Stimulated activated CD8-positive, alpha-beta memory T cell treated with anti-CD3 and anti-CD28 coated beads, Interleukin-15, amount 100 ng/mL, for 1 hour (primary cell): ENCODE measurements around the gene GKN2.
"Not testable (repeated sequence)": the region's sequence is repeated elsewhere in the genome, so short reads cannot be mapped to it uniquely, and the experiment has no call there.

Source experiments
- DNase-seq: peaks from one replicate; pipeline ENCODE4 v3.0.0-alpha.2; 2020; ENCODE audit warnings: low read depth

The GKN2 gene

DNA sequence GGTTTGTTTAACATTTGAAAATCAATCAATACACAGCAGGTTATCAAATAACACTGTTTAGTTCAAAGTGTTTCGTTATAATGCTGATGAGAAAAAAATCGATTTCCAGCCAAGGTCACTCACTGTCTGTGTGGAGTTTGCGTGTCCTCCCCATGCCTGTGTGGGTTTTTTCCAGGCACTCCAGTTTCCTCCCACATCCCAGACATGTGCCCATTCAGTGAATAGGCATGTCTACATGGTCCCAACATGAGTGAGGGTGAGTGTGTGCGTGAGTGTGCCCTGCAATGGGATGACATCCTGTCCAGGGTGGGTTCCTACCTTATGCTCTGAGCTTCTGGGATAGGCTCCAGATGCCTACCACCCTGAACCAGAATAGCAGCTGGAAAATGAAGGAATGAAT is 8.7 kb upstream of the GKN2 start:
- no peak for DNase-seq

DNA sequence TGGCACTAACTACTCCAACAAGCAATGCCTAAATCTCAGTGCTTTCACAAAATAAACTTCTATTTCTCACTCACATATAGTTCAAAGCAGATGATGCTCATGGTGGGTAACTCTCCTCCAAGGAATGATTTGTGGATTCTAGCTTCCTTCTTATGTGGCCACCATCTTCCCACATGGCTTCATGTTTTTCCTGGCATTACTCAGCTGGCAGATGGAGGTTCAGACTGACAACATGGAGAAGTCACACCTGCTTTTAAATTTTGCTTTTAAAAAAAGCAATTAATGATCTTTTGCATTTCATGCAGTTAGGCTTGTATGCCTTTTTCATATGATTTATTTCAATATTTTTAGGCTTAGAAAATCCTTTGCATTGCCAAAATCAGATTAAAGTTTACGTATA is 6.3 kb upstream of the GKN2 start:
- no peak for DNase-seq

DNA sequence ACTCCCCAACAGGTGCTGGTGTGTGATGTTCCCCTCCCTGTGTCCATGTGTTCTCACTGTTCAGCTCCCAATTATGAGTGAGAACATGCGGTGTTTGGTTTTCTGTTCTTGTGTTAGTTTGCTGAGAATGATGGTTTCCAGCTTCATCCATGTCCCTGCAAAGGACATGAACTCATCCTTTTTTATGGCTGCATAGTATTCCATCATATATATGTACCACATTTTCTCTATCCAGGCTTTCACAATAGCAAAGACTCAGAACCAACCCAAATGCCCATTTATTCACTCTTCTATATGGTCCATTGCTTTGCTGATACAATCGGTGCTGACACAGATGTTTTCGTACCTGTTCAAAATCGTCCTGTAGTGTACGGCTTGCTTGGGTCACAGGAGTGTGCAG is 2.7 kb upstream of the GKN2 start:
- DNase-seq = not testable (repeated sequence)

DNA sequence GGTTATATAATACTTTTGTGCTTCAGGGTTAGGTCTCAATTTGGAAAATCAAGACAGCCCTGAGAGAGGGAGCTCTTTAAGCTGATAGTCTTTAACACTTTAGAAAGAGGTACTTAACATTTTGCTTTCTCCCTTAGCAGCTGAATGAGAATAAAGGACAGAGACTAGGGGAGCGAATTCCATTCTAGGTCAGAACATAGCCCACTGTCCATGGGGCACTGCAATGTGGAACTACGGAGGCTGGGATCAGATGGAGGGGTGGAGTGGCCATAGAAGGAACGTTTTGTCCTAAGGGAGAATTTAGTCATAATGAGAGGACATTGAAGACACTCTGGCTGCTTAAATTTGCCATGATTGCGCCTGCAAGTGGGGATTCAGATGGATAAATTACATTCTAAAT is 794 bp downstream of the GKN2 start:
- no peak for DNase-seq

DNA sequence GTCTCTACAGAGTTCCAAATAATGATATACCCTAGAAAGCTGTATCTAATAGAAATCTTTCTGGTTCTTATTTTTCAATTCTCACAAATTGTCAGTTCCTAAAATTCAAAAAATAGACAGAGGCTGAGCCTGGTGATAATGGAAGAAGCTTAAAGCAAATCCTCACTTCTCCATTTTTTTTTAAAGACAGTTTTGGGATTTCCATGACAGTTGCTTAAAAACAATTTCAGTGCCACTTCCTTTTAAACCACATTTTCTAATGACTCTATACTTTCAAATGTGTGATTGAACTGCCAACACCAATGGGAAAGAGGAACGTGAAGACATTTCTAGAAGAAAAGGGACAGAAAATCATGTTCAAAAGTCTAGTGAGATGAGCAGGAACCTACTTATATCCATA is 4.0 kb downstream of the GKN2 start:
- no peak for DNase-seq

DNA sequence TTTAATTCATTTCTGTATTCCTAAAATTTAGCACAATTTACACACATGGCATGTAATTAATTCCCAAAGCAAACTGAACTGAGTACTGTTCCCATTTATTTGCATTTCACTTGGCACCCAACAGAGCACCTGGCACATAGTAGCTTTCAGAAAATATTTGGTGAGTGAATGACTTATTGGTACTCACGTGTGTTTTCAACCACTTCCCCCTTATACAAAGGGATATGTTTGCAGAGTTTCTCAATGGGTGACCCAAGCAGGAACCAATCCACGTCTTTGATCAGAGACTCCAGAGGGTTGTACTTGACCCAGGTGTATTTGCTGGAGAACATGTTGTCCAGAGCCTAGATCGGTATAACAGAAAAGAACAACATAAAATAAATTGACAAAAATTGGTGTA is 6.6 kb downstream of the GKN2 start:
- no peak for DNase-seq

DNA sequence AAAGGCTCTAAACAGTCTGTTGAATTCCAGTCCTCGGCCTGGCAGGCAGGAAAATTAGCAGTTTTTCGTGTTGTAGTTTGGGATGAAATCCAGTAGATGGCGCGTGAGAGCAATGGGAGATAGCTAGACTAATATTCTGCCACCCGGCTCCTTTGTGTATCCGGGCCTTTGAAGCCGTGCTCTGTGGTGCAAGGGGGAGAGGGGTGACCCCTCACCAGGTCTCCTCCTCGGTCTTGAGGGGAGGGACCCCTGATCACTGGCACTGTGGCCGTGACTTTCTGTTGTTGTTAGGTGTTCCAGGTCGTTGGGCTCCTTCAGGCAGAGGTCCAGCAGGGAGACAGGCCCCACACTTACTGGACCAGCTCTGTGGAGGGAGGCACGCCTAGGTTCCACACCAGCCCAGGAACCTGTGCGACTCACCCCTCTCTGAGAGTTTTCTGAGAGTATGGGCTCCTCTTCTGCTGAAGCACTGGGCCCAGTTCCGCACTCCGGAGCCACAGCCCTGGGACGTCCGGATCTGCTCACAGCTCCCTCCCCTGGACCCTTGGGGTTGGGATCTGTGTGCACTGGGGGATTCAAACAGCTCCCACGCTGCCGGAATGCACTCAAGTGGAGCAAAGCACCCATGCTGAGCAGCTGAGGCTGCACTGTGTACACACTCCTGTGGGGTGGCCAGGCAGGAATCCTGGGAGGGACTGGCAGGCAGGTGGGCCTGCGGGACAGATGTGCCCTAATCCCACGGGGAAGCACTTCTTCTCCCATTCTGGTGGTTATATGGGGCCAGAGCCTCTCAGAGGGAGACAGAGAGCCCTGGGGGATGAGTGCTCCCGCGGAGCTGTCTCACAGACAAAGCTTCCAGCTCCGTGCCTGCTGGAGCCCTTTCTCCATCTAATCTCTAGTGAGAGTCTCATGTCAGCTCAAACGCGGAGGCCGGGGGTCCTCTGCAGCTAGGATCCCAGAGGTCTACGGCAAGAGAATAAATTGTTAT is 8.8 kb downstream of the GKN2 start:
- peak; percentile 17 for DNase-seq

DNA sequence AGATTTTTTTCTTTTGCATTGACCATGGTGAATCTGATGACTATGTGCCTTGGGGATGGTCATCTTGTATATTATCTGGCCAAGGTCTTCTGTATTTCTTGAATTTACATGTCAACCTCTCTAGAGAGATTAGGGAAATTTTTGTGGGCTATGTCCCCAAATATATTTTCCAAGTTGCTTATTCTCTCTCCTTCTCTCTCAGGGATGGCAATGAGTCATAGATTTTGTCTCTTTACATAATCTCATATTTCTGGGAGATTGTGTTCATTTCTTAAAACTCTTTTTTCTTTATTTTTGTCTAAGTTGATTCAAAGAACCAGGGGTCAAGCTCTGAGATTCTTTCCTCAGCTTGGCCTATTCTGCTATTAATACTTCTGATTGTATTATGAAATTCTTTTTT is 9.9 kb downstream of the GKN2 start:
- no peak for DNase-seq

DNA sequence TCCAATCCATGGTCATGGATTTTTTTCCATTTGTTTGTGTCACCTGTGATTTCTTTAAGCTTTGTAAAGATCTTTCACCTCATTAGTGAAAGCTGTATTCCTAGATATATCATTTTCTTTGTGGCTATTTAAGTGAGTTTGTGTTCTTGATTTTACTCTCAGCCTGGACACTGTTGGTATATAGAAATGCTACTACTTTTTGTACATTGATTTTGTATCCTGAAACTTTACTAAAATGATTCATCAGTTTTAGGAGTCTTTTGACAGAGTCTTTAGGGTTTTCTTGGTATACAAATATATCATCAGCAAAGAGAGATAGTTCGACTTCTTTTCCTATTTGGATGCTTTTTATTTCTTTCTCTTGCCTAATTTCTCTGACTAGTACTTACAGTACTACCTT is 12.3 kb downstream of the GKN2 start:
- no peak for DNase-seq

DNA sequence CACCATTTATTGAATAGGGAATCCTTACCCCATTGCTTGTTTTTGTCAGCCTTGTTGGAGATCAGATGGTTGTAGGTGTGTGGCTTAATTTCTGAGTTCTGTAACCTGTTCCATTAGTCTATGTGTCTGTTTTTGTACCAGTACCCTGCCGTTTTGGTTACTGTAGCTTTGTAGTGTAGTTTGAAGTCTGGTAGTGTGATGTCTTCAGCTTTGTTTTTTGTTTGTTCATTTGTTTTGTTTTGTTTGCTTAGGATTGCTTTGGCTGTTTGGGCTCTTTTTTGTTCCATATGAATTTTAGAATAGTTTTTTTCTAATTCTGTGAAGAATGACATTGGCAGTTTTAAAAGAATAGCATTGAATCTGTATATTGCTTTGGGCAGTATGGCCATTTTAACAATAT is 12.7 kb downstream of the GKN2 start:
- DNase-seq = no peak

DNA sequence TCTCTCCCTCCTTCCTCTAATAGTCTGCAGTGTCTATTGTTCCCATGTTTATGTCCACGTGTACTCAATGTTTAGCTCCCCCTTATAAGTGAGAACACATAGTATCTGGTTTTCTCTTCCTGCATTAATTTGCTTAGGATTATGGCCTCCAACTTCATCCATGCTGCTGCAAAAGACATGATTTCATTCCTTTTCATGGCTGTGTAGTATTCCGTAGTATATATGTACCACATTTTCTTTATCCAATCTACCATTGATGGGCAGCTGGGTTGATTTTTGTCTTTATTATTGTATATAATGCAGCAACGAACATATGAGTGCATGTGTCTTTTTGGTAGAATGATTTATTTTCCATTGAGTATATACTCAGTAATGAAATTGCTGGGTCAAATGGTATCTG is 13.8 kb downstream of the GKN2 start:
- no peak for DNase-seq

DNA sequence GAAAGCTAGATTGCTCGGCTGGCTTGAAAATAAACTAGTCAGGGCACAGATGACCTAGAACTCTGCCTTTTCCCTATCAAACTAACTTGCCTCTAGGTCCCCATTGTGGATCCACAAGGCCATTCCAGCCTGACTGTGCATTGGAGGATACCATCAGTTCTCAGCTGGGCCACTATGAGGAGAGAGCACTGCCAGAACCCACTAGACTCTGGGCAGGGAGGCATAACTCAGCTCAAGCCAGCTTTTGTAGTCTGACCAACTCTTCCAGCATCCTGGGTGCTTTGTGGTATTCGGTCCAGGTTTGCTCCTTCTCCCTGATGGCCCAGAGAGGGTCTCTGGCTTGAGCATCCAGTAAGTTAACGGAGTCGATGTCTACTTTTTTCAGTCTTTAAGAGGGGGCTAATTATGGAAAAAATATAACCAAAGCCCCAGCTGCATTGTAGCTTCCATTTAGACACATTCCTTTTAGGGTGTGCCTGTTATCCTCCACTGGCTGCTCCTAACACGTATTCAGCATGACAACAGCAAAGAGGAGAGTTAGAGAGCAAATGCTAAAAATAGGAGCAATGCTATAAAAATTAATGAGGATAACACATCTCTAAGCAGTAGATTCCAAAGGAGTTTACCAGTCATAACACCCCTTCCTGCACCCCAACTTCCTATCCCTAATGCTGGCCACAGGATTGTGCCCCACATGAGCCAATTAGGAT is 15.2 kb downstream of the GKN2 start:
- no peak for DNase-seq

DNA sequence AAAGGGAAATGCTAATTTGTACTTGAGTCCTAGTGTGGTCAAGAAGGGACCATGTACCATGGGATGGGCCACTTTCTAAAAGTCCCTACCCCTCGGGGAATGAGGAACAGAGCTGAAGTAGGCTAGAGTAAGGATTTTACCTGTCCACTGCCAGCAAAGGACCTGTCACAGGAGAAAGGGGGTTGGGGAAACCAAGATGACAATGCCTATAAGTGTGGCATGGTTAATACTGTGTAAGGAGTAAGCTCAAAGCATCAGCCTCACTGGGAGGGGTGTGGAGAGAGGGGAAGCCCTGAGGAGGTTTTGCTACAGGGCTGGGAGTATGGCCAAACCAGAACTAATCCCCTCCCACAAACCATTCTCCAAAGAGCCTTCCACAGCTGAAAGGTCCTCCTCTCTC is 15.8 kb downstream of the GKN2 start:
- no peak for DNase-seq

DNA sequence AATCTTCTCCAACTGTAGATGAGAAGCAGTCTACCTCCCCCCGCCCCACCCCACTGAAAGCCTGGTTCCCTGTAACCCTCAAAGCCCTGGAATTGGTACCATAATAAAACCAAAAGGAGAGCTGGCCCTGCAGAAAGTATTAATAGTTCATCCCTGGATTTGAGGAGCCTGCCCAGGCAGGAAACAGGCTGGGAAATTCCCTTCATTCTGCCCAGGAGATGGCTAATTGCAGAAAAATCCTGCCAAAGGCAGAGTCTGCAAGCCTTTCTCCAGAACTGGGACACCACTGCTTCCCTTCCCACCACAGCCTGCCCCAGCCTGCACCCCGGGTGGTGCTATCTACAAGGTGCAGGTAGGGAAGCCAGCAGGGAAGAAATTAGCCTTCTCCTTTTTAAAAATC is 16.3 kb downstream of the GKN2 start:
- no peak for DNase-seq

DNA sequence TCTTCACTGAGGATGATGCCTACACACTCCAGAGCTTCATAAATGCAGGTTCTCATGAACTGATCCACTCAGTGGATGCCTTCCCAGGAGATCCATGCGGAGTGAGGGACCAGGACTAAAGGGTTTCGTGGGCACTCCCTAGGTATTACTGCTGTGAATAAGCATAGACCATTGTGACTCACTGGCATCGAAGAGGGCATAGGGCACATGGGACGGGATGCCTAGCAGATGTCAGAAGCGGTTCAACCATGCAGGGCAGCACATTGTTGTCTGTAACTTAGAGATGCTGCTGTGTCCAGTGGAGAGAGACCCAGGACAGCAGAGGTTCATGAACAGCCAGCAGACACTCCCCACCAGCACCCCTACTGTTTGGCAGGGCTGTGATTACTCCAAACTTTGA is 17.2 kb downstream of the GKN2 start:
- DNase-seq = no peak

DNA sequence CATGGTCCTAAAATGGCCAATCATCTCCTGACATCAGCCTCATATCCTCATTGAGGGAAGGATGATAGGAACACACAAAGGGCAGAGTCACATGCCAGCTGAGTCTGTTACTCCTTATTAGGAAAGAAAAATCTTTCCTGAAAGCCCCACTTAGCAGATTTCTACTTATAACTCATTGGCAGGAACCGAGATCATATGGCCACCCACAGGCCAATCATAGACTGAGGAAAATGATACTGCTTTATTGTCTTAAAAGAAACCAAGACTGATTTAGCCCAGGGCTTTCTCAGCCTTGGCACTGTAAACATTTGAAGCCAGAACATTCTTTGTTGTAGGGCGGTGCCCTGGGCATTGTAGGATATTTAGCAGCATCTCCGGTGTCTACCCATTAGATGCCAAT is 18.7 kb downstream of the GKN2 start:
- DNase-seq = no peak

DNA sequence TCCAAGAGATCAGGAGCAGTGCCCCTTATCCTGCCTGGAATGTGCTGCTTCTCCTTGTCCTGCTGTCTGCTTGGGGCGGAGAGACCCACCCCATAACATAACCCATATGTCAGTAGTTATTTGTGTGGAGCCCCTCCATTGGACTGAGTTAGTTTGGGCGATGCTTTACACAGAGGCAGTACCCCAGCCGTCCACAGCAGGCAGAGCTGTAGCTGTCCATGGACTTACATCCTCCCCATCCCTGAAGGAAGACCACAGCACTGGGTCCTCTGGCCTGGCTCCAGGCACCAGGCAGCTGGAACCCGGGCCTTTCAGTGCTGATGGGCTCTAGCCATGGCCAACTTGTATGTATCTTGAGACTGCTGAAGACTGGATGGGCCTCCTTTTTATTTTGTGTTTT is 20.3 kb downstream of the GKN2 start:
- no peak for DNase-seq

DNA sequence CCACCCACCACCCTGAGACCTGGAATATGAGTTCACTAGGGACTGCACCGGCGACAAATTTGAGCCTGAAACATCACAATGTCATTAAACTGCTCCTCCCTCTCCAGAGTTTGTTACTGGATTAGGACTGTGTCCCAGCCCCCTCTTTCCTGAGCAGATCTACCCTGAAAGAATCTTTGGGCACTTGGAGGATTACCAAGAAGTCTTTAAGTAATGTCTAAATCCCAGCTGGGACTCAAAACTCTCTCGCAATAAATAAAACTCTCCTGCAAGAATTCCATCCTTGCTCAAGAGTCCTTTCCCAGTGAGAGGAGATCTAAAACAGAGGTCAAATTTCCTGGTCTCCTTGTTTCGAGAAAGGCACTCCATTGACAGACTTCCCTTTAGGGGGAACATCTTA is 20.9 kb downstream of the GKN2 start:
- DNase-seq = no peak

DNA sequence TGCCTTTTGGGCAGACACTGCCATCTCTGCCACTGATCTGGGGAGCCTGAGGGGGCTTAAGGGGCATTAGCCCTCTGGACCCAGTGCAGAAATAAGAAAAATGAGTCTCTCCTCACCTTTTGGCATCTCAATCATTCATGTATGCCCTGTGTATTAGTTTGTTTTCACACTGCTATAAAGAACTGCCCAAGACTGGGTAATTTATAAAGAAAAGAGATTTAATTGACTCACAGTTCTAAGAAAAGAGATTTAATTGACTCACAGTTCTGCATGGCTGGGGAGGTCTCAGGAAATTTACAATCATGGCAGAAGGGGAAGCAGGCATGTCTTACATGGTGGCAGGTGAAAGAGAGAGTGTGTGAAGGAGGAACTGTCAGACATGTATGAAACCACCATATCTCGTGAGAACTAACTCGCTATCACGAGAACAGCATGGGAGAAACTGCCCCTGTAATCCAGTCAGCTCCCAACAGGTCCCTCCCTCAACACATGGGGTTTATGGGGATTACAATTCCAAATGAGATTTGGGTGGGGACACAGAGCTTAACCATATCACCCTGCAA is 21.5 kb downstream of the GKN2 start:
- no peak for DNase-seq

DNA sequence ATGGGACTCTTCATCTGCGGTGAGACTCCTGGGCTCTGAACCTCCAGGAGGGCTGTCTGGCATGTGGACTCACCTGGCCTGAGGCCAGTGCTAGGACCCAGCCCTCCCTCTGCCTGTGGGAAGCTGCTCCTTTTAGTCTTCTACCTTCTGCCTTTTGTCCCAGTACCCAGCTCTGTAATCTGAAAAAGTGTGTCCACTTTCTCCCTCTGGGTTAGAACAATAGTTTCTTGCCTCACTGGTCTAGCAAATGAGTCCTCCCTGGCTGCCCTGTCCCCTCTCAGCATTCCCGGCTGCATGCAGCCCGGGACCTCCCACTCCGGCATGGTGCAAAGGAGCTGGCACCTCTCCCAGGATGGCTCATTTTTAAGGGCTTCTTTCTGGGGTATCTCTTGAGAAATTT is 25.9 kb downstream of the GKN2 start:
- DNase-seq = no peak

DNA sequence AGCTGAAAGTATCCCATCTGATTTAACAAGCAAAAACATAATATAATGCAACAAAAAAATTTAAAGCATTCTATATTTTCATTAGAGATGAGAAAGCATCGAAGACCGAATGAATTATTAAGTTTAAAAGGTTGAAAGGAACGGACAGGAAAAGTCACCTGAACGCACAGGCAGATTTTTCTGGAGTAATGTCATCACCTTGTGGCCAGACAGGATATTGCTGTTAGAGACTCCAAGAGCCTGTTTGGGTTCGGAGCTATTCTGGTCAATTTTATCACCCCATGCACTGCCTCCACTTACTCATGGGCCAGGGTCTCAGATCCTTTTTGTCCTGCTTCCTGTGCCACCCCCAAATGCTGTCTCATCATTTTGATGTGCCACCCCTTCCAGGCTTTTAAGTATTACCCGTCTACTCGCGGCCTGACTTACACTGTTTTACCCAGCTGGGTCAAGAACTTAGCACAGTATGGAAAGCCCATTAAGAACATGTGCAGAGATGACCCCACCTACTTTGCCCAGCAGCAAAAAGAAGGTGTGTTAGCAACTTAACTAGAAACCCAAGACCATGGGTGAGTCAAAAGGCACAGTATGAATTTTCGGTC is 27.3 kb downstream of the GKN2 start:
- DNase-seq = peak; percentile 35

DNA sequence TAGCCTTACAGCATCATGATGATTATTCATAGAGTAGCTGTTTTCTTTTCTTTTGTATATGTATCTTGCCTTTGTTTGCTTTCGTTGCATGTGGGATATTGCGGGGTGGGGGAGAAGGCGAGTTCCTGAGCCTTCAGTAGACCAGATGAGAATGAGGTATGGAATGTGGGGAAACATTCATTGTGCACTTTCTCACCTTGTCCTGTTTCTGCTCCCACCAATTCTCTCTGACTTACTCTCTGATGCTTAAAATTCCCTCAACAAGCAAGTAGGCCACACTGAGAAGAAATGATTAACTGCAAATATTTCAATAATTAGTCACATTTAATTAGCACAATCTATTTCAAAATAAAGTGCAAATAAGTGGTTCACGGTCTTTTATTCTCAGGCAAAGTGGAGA is 31.0 kb downstream of the GKN2 start:
- no peak for DNase-seq
